Epithelial cell of alveolus of lung (primary cell): Measurements from ENCODE around the gene STPG1. TPM values are rescaled to one million over a fixed set of nuclear protein-coding genes. Genes with fewer than 3 reads are reported as not detected.

ENCODE experiments used
- total RNA-seq: library from RNA; depleted of rRNA; stranded (reverse); fragments of >200 nt; gene quantifications from 2 replicates; pipeline ENCODE4 v1.2.1, GENCODE V29; 2015

Gene STPG1, protein sequence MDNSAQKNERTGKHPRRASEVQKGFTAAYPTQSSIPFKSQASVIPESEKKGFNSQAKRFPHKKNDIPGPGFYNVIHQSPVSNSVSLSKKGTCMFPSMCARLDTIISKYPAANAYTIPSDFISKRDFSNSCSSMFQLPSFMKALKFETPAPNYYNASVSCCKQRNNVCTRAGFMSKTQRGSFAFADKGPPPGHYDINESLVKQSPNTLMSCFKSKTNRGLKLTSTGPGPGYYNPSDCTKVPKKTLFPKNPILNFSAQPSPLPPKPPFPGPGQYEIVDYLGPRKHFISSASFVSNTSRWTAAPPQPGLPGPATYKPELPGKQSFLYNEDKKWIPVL
- total RNA-seq = 3.6 and 4.2 TPM in 2 replicates

DNA sequence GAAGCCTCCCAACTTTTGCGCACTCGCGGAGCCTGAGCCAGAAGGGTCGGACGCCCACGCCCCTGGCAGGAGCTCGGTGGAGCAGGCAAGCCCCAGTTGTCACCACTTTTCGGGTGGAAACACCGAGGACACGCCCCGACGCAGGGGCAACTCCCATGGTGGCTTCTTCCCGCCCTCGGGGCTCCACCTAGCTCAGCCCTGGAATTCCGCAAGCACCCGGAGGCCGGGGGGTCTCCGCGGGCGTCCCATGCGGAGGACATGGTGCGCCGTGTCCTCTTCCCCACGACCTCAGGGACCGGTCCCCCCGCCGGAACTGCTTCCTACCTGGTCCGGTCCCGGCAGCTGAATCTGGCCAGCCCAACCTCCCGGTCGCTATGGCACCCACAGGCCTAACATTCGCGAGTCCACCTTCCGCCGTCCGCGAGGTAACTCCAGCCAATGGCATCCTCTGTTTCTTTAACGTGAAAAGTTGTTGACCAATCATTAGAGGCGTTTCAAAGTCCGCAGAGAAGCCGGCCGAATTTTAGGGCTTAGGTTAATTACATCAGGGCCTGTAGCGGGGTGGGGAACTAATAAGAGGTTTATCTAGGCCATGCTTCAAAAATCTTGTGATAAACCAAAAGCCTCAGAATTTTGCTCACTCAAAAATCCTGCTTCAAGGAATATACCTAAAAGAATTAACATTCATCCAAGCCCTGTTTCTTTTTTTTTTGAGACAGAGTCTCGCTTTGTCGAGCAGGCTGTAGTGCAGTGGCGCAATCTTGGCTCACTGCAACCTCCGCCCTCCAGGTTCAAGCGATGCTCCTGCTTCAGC is at the start of gene STPG1:
Gene STPG1, minus strand, starts transcription at position 433 of the 814 bp plus-strand sequence. CDS start 12,394 bp downstream, outside the sequence.

GRCh38 chr1:24415334-24415909 is 1.8 kb upstream of the STPG1 start, which contains the start of gene NIPAL3:
TSS of gene NIPAL3 (plus strand) at chr1:24415802. CDS start at chr1:24419548, 3,746 bp downstream.

GRCh38 chr1:24319312-24319863 is 94.2 kb downstream of the STPG1 start, which contains the start of gene GRHL3:
TSS of gene GRHL3 (plus strand) at chr1:24319357. CDS start at chr1:24319552, 195 bp downstream.

Other genes starting within 250 kb of the STPG1 start
- 0.78 TPM in 1 of 2 replicates, not detected in the other for gene IFNLR1, start 226.5 kb downstream of the STPG1 start, total RNA-seq
- 0.13 TPM in 1 of 2 replicates, not detected in the other for gene GRHL3, start 94.4 kb downstream of the STPG1 start, total RNA-seq
- gene NIPAL3, start 2.0 kb upstream of the STPG1 start, total RNA-seq = 19.9 and 25.2 TPM in 2 replicates
- 5.7 and 8.0 TPM in 2 replicates for gene RCAN3, start 89.1 kb upstream of the STPG1 start, total RNA-seq
- gene NCMAP, start 142.3 kb upstream of the STPG1 start, total RNA-seq = not detected in 2 replicates
- gene SRRM1, start 229.5 kb upstream of the STPG1 start, total RNA-seq = 28.3 and 50.0 TPM in 2 replicates